Measurements from ENCODE around the gene FSTL4. TPM values are rescaled to one million over a fixed set of nuclear protein-coding genes. Genes with fewer than 3 reads are reported as not detected.

FSTL4 gene
- total and polyA plus RNA-seq, 2 experiments from 2014 or later, result 1.4 to 2.8 TPM

DNA sequence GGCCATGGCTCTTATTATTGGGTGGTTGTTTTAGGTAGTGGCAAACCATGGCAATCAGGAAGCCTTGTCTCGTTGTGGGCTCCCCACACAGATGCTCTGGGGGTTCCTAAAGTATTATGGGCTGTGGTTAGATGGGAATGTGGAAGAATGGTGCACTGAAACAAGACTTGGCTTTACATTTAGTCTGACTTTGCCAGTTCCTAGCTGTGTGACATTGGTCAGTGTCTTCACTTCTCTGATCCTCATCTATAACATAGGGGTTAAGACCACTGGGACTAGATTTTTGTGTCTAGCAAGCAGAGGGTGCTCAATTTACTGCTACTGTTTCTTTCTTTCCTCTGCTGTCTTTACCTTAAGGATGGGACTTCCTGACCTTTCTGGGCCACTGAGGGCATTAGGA lies 411.0 kb downstream of the FSTL4 start:
- Histone ChIP-seq H3K27ac (ENCODE audit: low read depth) (no peak overlapping the region), H3K4me2 (no peak overlapping the region), H3K4me3 (no peak overlapping the region), H3K4me1 (ENCODE audit: insufficient read depth) (no peaks in the 10 kb centered on the region), H3K27me3 (ENCODE audit: insufficient read depth) (no peaks in the 10 kb centered on the region), H3F3A (replicated peaks; ENCODE audit: low read depth) (no peaks in the 10 kb centered on the region), H3K79me2 (replicated peaks; ENCODE audit: insufficient read depth) (no peaks in the 10 kb centered on the region), H3K9me2 (ENCODE audit: insufficient read depth) (no peaks in the 10 kb centered on the region), H4K20me1 (replicated peaks; ENCODE audit: insufficient read depth) (no peaks in the 10 kb centered on the region), H2AFZ (no peak overlapping the region), H3K36me3 (ENCODE audit: insufficient read depth) (no peaks in the 10 kb centered on the region)
- Mint-ChIP-seq H3K27me3 (ENCODE audit: insufficient read depth, low read depth, poor library complexity) (peaks cover 1% of the 10 kb centered on the region), H3K4me1 (peaks cover 8% of the 10 kb centered on the region), H3K27ac (no peak overlapping the region), H3K4me3 (no peak overlapping the region), H3K9me3 (no peaks in the 10 kb centered on the region), H3K36me3 (ENCODE audit: low read depth) (no peaks in the 10 kb centered on the region)
- ATAC-seq, result no peak
- no peak for DNase-seq (ENCODE audit: low spot score)
- TF ChIP-seq CREB1 (CRISPR knock-in tag; IDR thresholded peaks at IDR 0.05; ENCODE audit: low read depth) (no peak), EZH2phosphoT487 (IDR thresholded peaks at IDR 0.05; ENCODE audit: unreplicated experiment) (no peak), JUNB (IDR thresholded peaks at IDR 0.05; ENCODE audit: unreplicated experiment) (no peak), EZH2 (IDR thresholded peaks at IDR 0.05; ENCODE audit: low read depth, unreplicated experiment) (no peak), ZNF331 (CRISPR knock-in tag; IDR thresholded peaks at IDR 0.05; ENCODE audit: low read depth) (no peak), NANOG (IDR thresholded peaks at IDR 0.05; ENCODE audit: borderline replicate concordance) (no peak), ZNF114 (CRISPR knock-in tag; IDR thresholded peaks at IDR 0.05) (no peak), STAT1 (IDR thresholded peaks at IDR 0.05; ENCODE audit: unreplicated experiment) (no peak), POLR2AphosphoS5 (IDR thresholded peaks at IDR 0.05; ENCODE audit: low read depth) (no peak)
- TF ChIP-seq, protein P1, sequence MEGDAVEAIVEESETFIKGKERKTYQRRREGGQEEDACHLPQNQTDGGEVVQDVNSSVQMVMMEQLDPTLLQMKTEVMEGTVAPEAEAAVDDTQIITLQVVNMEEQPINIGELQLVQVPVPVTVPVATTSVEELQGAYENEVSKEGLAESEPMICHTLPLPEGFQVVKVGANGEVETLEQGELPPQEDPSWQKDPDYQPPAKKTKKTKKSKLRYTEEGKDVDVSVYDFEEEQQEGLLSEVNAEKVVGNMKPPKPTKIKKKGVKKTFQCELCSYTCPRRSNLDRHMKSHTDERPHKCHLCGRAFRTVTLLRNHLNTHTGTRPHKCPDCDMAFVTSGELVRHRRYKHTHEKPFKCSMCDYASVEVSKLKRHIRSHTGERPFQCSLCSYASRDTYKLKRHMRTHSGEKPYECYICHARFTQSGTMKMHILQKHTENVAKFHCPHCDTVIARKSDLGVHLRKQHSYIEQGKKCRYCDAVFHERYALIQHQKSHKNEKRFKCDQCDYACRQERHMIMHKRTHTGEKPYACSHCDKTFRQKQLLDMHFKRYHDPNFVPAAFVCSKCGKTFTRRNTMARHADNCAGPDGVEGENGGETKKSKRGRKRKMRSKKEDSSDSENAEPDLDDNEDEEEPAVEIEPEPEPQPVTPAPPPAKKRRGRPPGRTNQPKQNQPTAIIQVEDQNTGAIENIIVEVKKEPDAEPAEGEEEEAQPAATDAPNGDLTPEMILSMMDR (conservative IDR thresholded peaks at IDR 0.05; ENCODE audit: low read depth in 2 of 2), result no peak
- TF ChIP-seq, protein P2, sequence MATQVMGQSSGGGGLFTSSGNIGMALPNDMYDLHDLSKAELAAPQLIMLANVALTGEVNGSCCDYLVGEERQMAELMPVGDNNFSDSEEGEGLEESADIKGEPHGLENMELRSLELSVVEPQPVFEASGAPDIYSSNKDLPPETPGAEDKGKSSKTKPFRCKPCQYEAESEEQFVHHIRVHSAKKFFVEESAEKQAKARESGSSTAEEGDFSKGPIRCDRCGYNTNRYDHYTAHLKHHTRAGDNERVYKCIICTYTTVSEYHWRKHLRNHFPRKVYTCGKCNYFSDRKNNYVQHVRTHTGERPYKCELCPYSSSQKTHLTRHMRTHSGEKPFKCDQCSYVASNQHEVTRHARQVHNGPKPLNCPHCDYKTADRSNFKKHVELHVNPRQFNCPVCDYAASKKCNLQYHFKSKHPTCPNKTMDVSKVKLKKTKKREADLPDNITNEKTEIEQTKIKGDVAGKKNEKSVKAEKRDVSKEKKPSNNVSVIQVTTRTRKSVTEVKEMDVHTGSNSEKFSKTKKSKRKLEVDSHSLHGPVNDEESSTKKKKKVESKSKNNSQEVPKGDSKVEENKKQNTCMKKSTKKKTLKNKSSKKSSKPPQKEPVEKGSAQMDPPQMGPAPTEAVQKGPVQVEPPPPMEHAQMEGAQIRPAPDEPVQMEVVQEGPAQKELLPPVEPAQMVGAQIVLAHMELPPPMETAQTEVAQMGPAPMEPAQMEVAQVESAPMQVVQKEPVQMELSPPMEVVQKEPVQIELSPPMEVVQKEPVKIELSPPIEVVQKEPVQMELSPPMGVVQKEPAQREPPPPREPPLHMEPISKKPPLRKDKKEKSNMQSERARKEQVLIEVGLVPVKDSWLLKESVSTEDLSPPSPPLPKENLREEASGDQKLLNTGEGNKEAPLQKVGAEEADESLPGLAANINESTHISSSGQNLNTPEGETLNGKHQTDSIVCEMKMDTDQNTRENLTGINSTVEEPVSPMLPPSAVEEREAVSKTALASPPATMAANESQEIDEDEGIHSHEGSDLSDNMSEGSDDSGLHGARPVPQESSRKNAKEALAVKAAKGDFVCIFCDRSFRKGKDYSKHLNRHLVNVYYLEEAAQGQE (IDR thresholded peaks at IDR 0.05; ENCODE audit: unreplicated experiment), result no peak
- TF ChIP-seq, protein P3, sequence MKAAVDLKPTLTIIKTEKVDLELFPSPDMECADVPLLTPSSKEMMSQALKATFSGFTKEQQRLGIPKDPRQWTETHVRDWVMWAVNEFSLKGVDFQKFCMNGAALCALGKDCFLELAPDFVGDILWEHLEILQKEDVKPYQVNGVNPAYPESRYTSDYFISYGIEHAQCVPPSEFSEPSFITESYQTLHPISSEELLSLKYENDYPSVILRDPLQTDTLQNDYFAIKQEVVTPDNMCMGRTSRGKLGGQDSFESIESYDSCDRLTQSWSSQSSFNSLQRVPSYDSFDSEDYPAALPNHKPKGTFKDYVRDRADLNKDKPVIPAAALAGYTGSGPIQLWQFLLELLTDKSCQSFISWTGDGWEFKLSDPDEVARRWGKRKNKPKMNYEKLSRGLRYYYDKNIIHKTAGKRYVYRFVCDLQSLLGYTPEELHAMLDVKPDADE (IDR thresholded peaks at IDR 0.05), result no peak
- TF ChIP-seq, protein P4, sequence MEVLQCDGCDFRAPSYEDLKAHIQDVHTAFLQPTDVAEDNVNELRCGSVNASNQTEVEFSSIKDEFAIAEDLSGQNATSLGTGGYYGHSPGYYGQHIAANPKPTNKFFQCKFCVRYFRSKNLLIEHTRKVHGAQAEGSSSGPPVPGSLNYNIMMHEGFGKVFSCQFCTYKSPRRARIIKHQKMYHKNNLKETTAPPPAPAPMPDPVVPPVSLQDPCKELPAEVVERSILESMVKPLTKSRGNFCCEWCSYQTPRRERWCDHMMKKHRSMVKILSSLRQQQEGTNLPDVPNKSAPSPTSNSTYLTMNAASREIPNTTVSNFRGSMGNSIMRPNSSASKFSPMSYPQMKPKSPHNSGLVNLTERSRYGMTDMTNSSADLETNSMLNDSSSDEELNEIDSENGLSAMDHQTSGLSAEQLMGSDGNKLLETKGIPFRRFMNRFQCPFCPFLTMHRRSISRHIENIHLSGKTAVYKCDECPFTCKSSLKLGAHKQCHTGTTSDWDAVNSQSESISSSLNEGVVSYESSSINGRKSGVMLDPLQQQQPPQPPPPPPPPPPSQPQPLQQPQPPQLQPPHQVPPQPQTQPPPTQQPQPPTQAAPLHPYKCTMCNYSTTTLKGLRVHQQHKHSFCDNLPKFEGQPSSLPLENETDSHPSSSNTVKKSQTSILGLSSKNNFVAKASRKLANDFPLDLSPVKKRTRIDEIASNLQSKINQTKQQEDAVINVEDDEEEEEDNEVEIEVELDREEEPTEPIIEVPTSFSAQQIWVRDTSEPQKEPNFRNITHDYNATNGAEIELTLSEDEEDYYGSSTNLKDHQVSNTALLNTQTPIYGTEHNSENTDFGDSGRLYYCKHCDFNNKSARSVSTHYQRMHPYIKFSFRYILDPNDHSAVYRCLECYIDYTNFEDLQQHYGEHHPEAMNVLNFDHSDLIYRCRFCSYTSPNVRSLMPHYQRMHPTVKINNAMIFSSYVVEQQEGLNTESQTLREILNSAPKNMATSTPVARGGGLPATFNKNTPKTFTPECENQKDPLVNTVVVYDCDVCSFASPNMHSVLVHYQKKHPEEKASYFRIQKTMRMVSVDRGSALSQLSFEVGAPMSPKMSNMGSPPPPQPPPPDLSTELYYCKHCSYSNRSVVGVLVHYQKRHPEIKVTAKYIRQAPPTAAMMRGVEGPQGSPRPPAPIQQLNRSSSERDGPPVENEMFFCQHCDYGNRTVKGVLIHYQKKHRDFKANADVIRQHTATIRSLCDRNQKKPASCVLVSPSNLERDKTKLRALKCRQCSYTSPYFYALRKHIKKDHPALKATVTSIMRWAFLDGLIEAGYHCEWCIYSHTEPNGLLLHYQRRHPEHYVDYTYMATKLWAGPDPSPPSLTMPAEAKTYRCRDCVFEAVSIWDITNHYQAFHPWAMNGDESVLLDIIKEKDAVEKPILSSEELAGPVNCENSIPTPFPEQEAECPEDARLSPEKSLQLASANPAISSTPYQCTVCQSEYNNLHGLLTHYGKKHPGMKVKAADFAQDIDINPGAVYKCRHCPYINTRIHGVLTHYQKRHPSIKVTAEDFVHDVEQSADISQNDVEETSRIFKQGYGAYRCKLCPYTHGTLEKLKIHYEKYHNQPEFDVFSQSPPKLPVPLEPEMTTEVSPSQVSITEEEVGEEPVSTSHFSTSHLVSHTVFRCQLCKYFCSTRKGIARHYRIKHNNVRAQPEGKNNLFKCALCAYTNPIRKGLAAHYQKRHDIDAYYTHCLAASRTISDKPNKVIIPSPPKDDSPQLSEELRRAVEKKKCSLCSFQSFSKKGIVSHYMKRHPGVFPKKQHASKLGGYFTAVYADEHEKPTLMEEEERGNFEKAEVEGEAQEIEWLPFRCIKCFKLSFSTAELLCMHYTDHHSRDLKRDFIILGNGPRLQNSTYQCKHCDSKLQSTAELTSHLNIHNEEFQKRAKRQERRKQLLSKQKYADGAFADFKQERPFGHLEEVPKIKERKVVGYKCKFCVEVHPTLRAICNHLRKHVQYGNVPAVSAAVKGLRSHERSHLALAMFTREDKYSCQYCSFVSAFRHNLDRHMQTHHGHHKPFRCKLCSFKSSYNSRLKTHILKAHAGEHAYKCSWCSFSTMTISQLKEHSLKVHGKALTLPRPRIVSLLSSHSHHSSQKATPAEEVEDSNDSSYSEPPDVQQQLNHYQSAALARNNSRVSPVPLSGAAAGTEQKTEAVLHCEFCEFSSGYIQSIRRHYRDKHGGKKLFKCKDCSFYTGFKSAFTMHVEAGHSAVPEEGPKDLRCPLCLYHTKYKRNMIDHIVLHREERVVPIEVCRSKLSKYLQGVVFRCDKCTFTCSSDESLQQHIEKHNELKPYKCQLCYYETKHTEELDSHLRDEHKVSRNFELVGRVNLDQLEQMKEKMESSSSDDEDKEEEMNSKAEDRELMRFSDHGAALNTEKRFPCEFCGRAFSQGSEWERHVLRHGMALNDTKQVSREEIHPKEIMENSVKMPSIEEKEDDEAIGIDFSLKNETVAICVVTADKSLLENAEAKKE (CRISPR knock-in tag; IDR thresholded peaks at IDR 0.05), result no peak
